HEK293 (cell line): ENCODE data around the gene CACNA1S.

Source experiments
- CTCF ChIA-PET: fragments of 350-600 bp; formaldehyde crosslinking; extraction: SDS; loops from one replicate; lab custom pipeline; 2021; ENCODE audit warnings: antibody characterized with exemption; lab: Yijun Ruan, JAX
- POLR2A ChIA-PET: fragments of 300-600 bp; formaldehyde crosslinking; extraction: SDS; loops from one replicate; lab custom pipeline; 2020; ENCODE audit warnings: antibody characterized with exemption, inconsistent platforms; lab: Yijun Ruan, JAX
- H3K27ac ChIP-seq: fragments of 200-500 bp; sonication (Bioruptor generic); 2 replicates; pipeline ENCODE4 v1.5.1; 2014; ENCODE audit warnings: low read depth, low read length, control low read depth, inconsistent platforms; ENCODE audit errors: extremely low read depth
- H3K36me3 ChIP-seq, 2 experiments: fragments of 200-500 bp in 1 of 2; sonication (Bioruptor generic) in 1 of 2; 1 replicate in 1 of 2; 2 replicates in 1 of 2; pipeline ENCODE4 v1.5.1; 2014 to 2017; ENCODE audit warnings: inconsistent platforms in 2 of 2, low read length in 2 of 2; ENCODE audit not compliant: control insufficient read depth in 2 of 2, insufficient read depth in 1 of 2
- H3K4me1 ChIP-seq: fragments of 200-500 bp; sonication (Bioruptor generic); 2 replicates; pipeline ENCODE4 v1.5.1; 2014; ENCODE audit warnings: mild to moderate bottlenecking, low read length, inconsistent platforms; ENCODE audit not compliant: control insufficient read depth, insufficient read depth
- H3K4me3 ChIP-seq: 2 replicates; pipeline ENCODE4 v1.5.1; 2011; ENCODE audit warnings: low read depth, mild to moderate bottlenecking, control low read depth, low read length, moderate library complexity
- H3K9me3 ChIP-seq: fragments of 200-500 bp; sonication (Bioruptor generic); 2 replicates; pipeline ENCODE4 v1.5.1; 2014; ENCODE audit warnings: low read depth, low read length, inconsistent platforms; ENCODE audit not compliant: control insufficient read depth, insufficient read depth
- EGR2 ChIP-seq: fragments of 450-650 bp; formaldehyde crosslinking; IDR thresholded peaks from 2 replicates; pipeline ENCODE4 v1.5.1; 2016; ENCODE audit warnings: low read depth, missing biosample characterization, missing genetic modification characterization
- KLF10 ChIP-seq: fragments of 450-650 bp; IDR thresholded peaks from 2 replicates; pipeline ENCODE4 v1.5.1; 2018; ENCODE audit warnings: missing biosample characterization, mild to moderate bottlenecking, missing genetic modification characterization
- PRDM1 ChIP-seq: fragments of 450-650 bp; formaldehyde crosslinking; IDR thresholded peaks from 2 replicates; pipeline ENCODE4; 2016; ENCODE audit warnings: missing biosample characterization, missing genetic modification characterization
- REPIN1 ChIP-seq: fragments of 450-650 bp; formaldehyde crosslinking; IDR thresholded peaks from 2 replicates; pipeline ENCODE4 v1.5.1; 2017; ENCODE audit warnings: missing biosample characterization, missing genetic modification characterization, low read depth
- SP3 ChIP-seq: fragments of 450-650 bp; formaldehyde crosslinking; IDR thresholded peaks from 2 replicates; pipeline ENCODE4 v1.5.1; 2016; ENCODE audit warnings: missing biosample characterization, missing genetic modification characterization
- YY2 ChIP-seq: fragments of 450-650 bp; formaldehyde crosslinking; IDR thresholded peaks from 2 replicates; pipeline ENCODE4 v1.5.1; 2016; ENCODE audit warnings: missing biosample characterization, missing genetic modification characterization
- ZFHX2 ChIP-seq: fragments of 450-650 bp; formaldehyde crosslinking; conservative IDR thresholded peaks from 2 replicates; pipeline ENCODE4 v1.5.1; 2016; ENCODE audit warnings: missing biosample characterization, missing genetic modification characterization
- ZNF10 ChIP-seq: fragments of 450-650 bp; formaldehyde crosslinking; IDR thresholded peaks from 2 replicates; pipeline ENCODE4 v1.5.1; 2017; ENCODE audit warnings: missing biosample characterization, missing genetic modification characterization
- ZNF302 ChIP-seq: fragments of 450-650 bp; formaldehyde crosslinking; IDR thresholded peaks from 2 replicates; pipeline ENCODE4 v1.5.1; 2016; ENCODE audit warnings: missing biosample characterization, missing genetic modification characterization, low read depth
- ZNF350 ChIP-seq: fragments of 450-650 bp; formaldehyde crosslinking; IDR thresholded peaks from 2 replicates; pipeline ENCODE4 v1.5.0; 2017; ENCODE audit warnings: missing biosample characterization, mild to moderate bottlenecking, missing genetic modification characterization
- ZNF510 ChIP-seq: fragments of 450-650 bp; formaldehyde crosslinking; IDR thresholded peaks from 2 replicates; pipeline ENCODE4 v1.5.1; 2018; ENCODE audit warnings: mild to moderate bottlenecking, missing genetic modification characterization, missing biosample characterization; ENCODE audit not compliant: insufficient replicate concordance
- ZNF529 ChIP-seq: fragments of 450-650 bp; formaldehyde crosslinking; IDR thresholded peaks from 2 replicates; pipeline ENCODE4 v1.5.1; 2017; ENCODE audit warnings: missing genetic modification characterization, missing biosample characterization; ENCODE audit not compliant: insufficient replicate concordance
- ZNF555 ChIP-seq: fragments of 450-650 bp; formaldehyde crosslinking; conservative IDR thresholded peaks from 2 replicates; pipeline ENCODE4 v1.5.1; 2017; ENCODE audit warnings: missing biosample characterization, mild to moderate bottlenecking, missing genetic modification characterization, inconsistent platforms
- ZNF571 ChIP-seq: fragments of 450-650 bp; formaldehyde crosslinking; IDR thresholded peaks from 2 replicates; pipeline ENCODE4 v1.5.0; 2017; ENCODE audit warnings: missing biosample characterization, missing genetic modification characterization
- ZNF626 ChIP-seq: fragments of 450-650 bp; sonication (Bioruptor Pico); formaldehyde crosslinking; IDR thresholded peaks from 2 replicates; pipeline ENCODE4 v1.5.1; 2018; ENCODE audit warnings: missing biosample characterization, missing genetic modification characterization, inconsistent platforms
- ZNF701 ChIP-seq: fragments of 450-650 bp; formaldehyde crosslinking; IDR thresholded peaks from 2 replicates; pipeline ENCODE4 v1.5.1; 2016; ENCODE audit warnings: missing biosample characterization, missing genetic modification characterization
- ZNF768 ChIP-seq: fragments of 450-650 bp; formaldehyde crosslinking; IDR thresholded peaks from 2 replicates; pipeline ENCODE4 v1.5.1; 2018; ENCODE audit warnings: missing biosample characterization, mild to moderate bottlenecking, missing genetic modification characterization
- ZNF792 ChIP-seq: fragments of 450-650 bp; formaldehyde crosslinking; IDR thresholded peaks from 2 replicates; pipeline ENCODE4 v1.5.1; 2016; ENCODE audit warnings: missing biosample characterization, missing genetic modification characterization
- ZNF843 ChIP-seq: fragments of 450-650 bp; formaldehyde crosslinking; IDR thresholded peaks from 2 replicates; pipeline ENCODE4 v1.5.1; 2016; ENCODE audit warnings: missing biosample characterization, missing genetic modification characterization
- TF ChIP-seq, protein P1 (sequence below): fragments of 450-650 bp; formaldehyde crosslinking; optimal IDR thresholded peaks from 2 replicates; pipeline ENCODE3; 2016; ENCODE audit warnings: missing biosample characterization, mild to moderate bottlenecking, missing genetic modification characterization
- TF ChIP-seq, protein P2 (sequence below): fragments of 450-650 bp; formaldehyde crosslinking; IDR thresholded peaks from 2 replicates; pipeline ENCODE4 v1.5.1; 2016; ENCODE audit warnings: missing biosample characterization, missing genetic modification characterization, low read depth
- TF ChIP-seq, protein P3 (sequence below): sonication (generic); formaldehyde crosslinking; IDR thresholded peaks from 2 replicates; pipeline ENCODE4 v1.8.1; 2022; ENCODE audit warnings: mild to moderate bottlenecking, moderate library complexity, missing genetic modification reagents
- TF ChIP-seq, protein P4 (sequence below): fragments of 450-650 bp; formaldehyde crosslinking; IDR thresholded peaks from 2 replicates; pipeline ENCODE4 v1.5.1; 2016; ENCODE audit warnings: missing biosample characterization, missing genetic modification characterization
- TF ChIP-seq, protein P5 (sequence below): fragments of 450-650 bp; formaldehyde crosslinking; IDR thresholded peaks from 2 replicates; pipeline ENCODE4 v1.5.1; 2017; ENCODE audit warnings: missing biosample characterization, missing genetic modification characterization
- TF ChIP-seq, protein P6 (sequence below): fragments of 450-650 bp; formaldehyde crosslinking; IDR thresholded peaks from 2 replicates; pipeline ENCODE4 v1.5.1; 2016; ENCODE audit warnings: missing biosample characterization, missing genetic modification characterization

Gene CACNA1S

DNA sequence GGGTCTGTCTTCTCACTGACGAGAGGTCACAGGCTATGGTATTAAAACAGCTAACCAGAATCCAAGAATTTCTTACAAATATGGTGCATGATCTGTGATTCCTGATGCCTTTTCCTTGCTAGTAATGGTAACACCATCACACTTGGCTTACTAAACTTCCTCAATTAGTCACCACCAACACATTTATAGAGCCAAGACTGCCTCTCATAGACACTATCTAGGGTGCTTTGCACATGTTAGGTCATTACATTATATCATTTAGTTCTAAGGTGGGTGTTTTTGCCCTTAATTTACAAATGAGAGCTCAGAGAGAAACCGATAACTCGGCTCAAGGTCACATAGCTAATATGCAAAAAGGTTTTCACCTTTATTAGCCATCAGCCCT, 97.4 kb downstream of the CACNA1S start (continued):
- TF ChIP-seq ZNF510 (no peak), ZNF571 (tag by site-specific recombination) (no peak), ZNF302 (no peak), ZNF350 (tag by site-specific recombination) (no peak), SP3 (tag by site-specific recombination) (no peak), ZNF792 (tag by site-specific recombination) (no peak), ZNF843 (no peak)
- TF ChIP-seq, protein P1, sequence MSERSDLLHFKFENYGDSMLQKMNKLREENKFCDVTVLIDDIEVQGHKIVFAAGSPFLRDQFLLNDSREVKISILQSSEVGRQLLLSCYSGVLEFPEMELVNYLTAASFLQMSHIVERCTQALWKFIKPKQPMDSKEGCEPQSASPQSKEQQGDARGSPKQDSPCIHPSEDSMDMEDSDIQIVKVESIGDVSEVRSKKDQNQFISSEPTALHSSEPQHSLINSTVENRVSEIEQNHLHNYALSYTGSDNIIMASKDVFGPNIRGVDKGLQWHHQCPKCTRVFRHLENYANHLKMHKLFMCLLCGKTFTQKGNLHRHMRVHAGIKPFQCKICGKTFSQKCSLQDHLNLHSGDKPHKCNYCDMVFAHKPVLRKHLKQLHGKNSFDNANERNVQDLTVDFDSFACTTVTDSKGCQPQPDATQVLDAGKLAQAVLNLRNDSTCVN (tag by site-specific recombination) = no peak
- TF ChIP-seq, all 188 proteins: peak for 0

- no peak for TF ChIP-seq ZNF555 (tag by site-specific recombination)
- TF ChIP-seq ZNF529 (tag by site-specific recombination) = no peak
- TF ChIP-seq ZNF626 (tag by site-specific recombination) = no peak
- TF ChIP-seq, protein P2, sequence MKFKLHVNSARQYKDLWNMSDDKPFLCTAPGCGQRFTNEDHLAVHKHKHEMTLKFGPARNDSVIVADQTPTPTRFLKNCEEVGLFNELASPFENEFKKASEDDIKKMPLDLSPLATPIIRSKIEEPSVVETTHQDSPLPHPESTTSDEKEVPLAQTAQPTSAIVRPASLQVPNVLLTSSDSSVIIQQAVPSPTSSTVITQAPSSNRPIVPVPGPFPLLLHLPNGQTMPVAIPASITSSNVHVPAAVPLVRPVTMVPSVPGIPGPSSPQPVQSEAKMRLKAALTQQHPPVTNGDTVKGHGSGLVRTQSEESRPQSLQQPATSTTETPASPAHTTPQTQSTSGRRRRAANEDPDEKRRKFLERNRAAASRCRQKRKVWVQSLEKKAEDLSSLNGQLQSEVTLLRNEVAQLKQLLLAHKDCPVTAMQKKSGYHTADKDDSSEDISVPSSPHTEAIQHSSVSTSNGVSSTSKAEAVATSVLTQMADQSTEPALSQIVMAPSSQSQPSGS (tag by site-specific recombination) = peak; percentile 58; the same call in 1 of the 2 replicates
- TF ChIP-seq, protein P3, sequence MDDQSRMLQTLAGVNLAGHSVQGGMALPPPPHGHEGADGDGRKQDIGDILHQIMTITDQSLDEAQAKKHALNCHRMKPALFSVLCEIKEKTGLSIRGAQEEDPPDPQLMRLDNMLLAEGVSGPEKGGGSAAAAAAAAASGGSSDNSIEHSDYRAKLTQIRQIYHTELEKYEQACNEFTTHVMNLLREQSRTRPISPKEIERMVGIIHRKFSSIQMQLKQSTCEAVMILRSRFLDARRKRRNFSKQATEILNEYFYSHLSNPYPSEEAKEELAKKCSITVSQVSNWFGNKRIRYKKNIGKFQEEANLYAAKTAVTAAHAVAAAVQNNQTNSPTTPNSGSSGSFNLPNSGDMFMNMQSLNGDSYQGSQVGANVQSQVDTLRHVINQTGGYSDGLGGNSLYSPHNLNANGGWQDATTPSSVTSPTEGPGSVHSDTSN (CRISPR knock-in tag) = no peak
- no peak for TF ChIP-seq ZNF768 (tag by site-specific recombination)
- no peak for TF ChIP-seq ZNF10 (tag by site-specific recombination)
- TF ChIP-seq YY2 (tag by site-specific recombination) = no peak
- TF ChIP-seq, protein P4, sequence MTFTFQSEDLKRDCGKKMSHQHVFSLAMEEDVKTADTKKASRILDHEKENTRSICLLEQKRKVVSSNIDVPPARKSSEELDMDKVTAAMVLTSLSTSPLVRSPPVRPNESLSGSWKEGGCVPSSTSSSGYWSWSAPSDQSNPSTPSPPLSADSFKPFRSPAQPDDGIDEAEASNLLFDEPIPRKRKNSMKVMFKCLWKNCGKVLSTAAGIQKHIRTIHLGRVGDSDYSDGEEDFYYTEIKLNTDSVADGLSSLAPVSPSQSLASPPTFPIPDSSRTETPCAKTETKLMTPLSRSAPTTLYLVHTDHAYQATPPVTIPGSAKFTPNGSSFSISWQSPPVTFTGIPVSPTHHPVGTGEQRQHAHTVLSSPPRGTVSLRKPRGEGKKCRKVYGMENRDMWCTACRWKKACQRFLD (tag by site-specific recombination) = no peak
- TF ChIP-seq, protein P5, sequence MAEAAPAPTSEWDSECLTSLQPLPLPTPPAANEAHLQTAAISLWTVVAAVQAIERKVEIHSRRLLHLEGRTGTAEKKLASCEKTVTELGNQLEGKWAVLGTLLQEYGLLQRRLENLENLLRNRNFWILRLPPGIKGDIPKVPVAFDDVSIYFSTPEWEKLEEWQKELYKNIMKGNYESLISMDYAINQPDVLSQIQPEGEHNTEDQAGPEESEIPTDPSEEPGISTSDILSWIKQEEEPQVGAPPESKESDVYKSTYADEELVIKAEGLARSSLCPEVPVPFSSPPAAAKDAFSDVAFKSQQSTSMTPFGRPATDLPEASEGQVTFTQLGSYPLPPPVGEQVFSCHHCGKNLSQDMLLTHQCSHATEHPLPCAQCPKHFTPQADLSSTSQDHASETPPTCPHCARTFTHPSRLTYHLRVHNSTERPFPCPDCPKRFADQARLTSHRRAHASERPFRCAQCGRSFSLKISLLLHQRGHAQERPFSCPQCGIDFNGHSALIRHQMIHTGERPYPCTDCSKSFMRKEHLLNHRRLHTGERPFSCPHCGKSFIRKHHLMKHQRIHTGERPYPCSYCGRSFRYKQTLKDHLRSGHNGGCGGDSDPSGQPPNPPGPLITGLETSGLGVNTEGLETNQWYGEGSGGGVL (tag by site-specific recombination) = no peak
- no peak for TF ChIP-seq PRDM1 (tag by site-specific recombination)
- TF ChIP-seq ZNF701 = no peak
- TF ChIP-seq ZFHX2 = peak; percentile 59
- TF ChIP-seq KLF10 (tag by site-specific recombination) = no peak
- TF ChIP-seq, protein P6, sequence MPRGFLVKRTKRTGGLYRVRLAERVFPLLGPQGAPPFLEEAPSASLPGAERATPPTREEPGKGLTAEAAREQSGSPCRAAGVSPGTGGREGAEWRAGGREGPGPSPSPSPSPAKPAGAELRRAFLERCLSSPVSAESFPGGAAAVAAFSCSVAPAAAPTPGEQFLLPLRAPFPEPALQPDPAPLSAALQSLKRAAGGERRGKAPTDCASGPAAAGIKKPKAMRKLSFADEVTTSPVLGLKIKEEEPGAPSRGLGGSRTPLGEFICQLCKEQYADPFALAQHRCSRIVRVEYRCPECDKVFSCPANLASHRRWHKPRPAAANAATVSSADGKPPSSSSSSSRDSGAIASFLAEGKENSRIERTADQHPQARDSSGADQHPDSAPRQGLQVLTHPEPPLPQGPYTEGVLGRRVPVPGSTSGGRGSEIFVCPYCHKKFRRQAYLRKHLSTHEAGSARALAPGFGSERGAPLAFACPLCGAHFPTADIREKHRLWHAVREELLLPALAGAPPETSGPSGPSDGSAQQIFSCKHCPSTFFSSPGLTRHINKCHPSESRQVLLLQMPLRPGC (tag by site-specific recombination) = no peak
- no peak for TF ChIP-seq ZNF571 (tag by site-specific recombination)
- TF ChIP-seq REPIN1 = no peak
- TF ChIP-seq EGR2 (tag by site-specific recombination) = peak; percentile 66
- ChIA-PET POLR2A (no interaction called here), CTCF (interaction anchor here (0.6 to 3.0 kb wide), 6 partner anchors 8 to 250 kb away, joined by 3 to 17 read pairs (median 4); no protein-coding TSS in a partner anchor)
- Histone ChIP-seq H3K9me3 (no peaks in the 10 kb centered on the region), H3K4me1 (peaks cover 5% of the 10 kb centered on the region), H3K4me3 (no peak overlapping the region), H3K36me3 (no peaks in the 10 kb centered on the region), H3K27ac (no peak overlapping the region)
Observed at GRCh38 chr1:201013991-201014815, 98.0 kb downstream of the CACNA1S start.
